ENCODE results near the gene RNF220.

DNA sequence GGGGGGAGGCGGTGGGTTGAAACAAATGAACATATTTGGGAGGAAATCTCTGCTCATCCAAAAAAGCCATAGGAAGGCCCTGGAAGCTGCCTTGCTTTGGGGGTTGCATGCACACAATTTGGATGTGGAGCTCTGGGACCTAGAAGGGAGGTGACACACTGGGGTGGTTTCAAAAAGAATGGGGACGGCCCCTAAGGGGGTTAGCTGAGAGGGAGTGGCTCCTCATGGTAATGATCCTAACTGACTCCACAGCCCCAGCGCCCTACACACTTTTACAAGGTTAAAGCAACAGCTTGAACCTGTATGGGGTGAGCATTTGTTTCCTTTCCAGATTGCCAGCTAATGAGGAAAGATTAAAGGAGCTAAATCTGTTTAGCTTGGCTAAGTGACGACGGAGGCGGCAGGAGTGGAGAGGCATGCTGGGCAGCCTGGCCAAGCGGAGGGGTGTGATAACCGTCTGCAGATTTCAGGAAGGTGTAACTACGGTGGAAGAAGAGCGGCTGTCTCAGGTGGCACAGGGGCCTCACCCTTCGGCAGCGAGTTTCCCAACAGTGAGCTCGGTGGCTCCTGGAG, 107.3 kb downstream of the RNF220 start:
- TF ChIP-seq, protein P1, sequence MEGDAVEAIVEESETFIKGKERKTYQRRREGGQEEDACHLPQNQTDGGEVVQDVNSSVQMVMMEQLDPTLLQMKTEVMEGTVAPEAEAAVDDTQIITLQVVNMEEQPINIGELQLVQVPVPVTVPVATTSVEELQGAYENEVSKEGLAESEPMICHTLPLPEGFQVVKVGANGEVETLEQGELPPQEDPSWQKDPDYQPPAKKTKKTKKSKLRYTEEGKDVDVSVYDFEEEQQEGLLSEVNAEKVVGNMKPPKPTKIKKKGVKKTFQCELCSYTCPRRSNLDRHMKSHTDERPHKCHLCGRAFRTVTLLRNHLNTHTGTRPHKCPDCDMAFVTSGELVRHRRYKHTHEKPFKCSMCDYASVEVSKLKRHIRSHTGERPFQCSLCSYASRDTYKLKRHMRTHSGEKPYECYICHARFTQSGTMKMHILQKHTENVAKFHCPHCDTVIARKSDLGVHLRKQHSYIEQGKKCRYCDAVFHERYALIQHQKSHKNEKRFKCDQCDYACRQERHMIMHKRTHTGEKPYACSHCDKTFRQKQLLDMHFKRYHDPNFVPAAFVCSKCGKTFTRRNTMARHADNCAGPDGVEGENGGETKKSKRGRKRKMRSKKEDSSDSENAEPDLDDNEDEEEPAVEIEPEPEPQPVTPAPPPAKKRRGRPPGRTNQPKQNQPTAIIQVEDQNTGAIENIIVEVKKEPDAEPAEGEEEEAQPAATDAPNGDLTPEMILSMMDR (IDR thresholded peaks at IDR 0.05): no peak
- no peak for TF ChIP-seq EP300 (IDR thresholded peaks at IDR 0.05)
- no peak for TF ChIP-seq POLR2A (IDR thresholded peaks at IDR 0.05)
